ENCODE results near the gene EFHC1.

DNA sequence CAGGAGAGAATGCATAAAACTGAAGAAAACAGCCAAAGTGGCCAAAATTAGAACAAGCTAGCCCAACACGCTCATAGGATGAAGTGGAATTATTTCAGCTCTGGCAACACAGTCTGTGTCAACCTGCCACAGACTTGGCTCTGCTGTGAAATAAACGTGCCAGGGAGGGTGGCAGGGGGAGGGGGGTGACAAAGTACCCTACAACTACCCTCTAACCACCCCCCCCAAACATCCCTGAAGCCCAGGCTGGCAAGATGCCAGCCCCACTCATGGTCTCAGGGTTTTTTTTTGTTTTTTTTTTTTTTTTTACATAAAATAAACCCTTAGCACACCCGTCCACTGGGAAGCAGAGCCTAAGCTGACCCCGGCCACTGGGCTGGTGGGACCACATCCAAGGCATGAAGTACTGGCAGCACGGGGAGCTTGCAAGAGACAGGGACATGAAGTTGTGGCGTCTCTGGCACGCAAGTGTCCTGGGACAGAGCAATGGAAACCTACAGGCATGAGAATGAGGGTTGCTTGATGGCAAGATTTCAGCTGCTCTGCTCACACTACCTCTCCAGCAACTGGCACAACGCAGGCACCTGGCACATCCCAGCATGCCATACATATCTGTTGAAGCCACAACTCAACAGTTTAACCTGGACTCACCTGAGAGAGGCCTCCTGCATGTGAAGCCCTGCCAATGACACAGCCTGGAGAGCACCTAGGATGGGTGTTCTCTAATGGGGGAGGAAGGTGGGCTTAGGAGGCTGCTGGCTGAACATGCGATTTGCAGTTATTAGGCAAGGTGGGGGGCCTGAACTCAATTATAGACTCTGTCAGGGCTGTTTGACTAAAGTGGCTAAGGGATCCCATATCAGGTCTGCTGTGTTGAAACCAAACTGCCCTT, 80.3 kb downstream of the EFHC1 start:
- TF ChIP-seq POLR2AphosphoS5 (IDR thresholded peaks at IDR 0.05; ENCODE audit: low read depth) (no peak), CTCF (conservative IDR thresholded peaks at IDR 0.05; ENCODE audit: low read depth in 2 of 2) (no peak), EZH2 (IDR thresholded peaks at IDR 0.05; ENCODE audit: low read depth, unreplicated experiment) (no peak), JUNB (IDR thresholded peaks at IDR 0.05; ENCODE audit: unreplicated experiment) (no peak), ZNF114 (CRISPR knock-in tag; IDR thresholded peaks at IDR 0.05) (no peak), EZH2phosphoT487 (IDR thresholded peaks at IDR 0.05; ENCODE audit: unreplicated experiment) (no peak)
- TF ChIP-seq, protein P1, sequence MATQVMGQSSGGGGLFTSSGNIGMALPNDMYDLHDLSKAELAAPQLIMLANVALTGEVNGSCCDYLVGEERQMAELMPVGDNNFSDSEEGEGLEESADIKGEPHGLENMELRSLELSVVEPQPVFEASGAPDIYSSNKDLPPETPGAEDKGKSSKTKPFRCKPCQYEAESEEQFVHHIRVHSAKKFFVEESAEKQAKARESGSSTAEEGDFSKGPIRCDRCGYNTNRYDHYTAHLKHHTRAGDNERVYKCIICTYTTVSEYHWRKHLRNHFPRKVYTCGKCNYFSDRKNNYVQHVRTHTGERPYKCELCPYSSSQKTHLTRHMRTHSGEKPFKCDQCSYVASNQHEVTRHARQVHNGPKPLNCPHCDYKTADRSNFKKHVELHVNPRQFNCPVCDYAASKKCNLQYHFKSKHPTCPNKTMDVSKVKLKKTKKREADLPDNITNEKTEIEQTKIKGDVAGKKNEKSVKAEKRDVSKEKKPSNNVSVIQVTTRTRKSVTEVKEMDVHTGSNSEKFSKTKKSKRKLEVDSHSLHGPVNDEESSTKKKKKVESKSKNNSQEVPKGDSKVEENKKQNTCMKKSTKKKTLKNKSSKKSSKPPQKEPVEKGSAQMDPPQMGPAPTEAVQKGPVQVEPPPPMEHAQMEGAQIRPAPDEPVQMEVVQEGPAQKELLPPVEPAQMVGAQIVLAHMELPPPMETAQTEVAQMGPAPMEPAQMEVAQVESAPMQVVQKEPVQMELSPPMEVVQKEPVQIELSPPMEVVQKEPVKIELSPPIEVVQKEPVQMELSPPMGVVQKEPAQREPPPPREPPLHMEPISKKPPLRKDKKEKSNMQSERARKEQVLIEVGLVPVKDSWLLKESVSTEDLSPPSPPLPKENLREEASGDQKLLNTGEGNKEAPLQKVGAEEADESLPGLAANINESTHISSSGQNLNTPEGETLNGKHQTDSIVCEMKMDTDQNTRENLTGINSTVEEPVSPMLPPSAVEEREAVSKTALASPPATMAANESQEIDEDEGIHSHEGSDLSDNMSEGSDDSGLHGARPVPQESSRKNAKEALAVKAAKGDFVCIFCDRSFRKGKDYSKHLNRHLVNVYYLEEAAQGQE (IDR thresholded peaks at IDR 0.05; ENCODE audit: unreplicated experiment) = no peak

Measured in GM23338 (cell line).